GM12892 (cell line): ENCODE measurements around the gene DAP.

ENCODE experiments used
- POLR2A ChIP-seq: IDR thresholded peaks from 2 replicates; pipeline ENCODE4 v1.6.1; 2011; ENCODE audit warnings: low read depth, low read length, control low read depth
- TAF1 ChIP-seq: IDR thresholded peaks from 2 replicates; pipeline ENCODE4 v1.6.1; 2011; ENCODE audit warnings: low read depth, mild to moderate bottlenecking, control low read depth, low read length, borderline replicate concordance

- TF ChIP-seq TAF1 (no peak), POLR2A (no peak)
Observed at GRCh38 chr5:10671041-10672008, 89.7 kb downstream of the DAP start.
